Activated CD4-positive, alpha-beta T cell treated with anti-CD3 and anti-CD28 coated beads, Interleukin-2, Interleukin-6, amounts not matched to agents 100 ng/mL and 50 ng/mL, durations not matched to agents 16 hours and 8 hours (primary cell): Measurements from ENCODE around the gene CNTNAP1.

ENCODE experiments used
- DNase-seq: peaks from one replicate; pipeline ENCODE4 v3.0.0-alpha.2; 2020

Gene CNTNAP1

DNA sequence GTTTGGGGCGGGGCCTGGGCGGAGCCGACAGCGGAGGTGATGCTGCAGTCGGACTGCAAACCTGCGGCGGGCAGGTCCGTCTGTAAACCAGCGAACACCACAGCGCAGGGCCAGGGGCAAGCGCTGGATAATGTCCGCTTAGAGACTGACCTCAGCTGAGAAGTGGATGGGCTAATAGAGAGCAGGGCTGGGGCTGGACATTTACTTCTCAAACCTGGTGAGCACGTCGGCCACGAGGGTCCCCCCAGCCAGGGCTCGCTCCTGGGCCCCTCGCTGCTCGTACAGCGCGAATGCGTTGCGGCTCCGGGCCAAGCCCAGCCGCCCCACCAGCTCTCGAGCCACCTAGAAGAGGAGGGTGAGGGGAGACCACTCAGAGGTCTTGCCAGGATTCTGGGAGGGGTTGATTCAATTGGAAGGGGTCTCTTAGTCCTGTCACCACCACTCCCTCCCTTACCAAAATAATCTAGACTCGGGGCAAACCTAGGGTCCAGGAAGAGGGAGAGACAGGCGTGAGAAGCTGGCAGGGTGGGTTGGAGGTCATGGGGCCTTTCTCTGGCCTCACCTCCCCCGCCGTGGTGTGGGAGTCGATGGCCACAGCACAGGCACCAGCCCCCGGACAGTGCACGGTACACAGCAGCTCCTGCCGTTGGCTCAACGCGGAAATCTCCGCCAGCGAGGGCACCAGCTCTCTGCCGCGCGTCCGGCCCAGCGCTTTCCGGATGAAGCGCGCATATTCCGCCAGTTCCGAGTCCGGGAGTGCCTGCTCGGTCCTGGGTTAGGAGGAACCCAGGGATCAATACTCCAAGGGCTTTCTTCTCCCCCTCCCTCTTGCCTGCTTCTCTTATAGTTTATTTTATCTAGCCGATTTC is 11.3 kb upstream of the CNTNAP1 start:
- no peak for DNase-seq

DNA sequence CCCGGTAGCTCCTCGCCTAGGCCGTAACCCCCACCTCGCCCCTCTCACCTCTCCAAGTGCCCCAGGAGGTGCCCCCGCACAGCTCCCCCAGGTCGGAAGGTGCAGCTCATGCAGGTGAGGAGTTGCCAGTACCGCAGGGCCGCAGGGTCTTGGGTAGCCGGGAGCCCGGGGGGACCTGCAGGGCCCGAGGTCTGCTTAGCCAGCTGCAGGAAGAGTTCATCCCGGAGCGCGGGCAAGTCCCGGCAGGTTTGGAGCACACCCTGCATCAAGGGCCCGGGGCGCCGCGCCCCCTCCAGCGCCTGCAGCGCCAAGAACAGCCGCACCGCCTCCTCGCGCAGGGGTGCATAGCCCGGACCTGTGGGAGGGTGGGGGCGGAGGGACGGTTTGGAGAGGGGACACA is 10.3 kb upstream of the CNTNAP1 start:
- no peak for DNase-seq

DNA sequence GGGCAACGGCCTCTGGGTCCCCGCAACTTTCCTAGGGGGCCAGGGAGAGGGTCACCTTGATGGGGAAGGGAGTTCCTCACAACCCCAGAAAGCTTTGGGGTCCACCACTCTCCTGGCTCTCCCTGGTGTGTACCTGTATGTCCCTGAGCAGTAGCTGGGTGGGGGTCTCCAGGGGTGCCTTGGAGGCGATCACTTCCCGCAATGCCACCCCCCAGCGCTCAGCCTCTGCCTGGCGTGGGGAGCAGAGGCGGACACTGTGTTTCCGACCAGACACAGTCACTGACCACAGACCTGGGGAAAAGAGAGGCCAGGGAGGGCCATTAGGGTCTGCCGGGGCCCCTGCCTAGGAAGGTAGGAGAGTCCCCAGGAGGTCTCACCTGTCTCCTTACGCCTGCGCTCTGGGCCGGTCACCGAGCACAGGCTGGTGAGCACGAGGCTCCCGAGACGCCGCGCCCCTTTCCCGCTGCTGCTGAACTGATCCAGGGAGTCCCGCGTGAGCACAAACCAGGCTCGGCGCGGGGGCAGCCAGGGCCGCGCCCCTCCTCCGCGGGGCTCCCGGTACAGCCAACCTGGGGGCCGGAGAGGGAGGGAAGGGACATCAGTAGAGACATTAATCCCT is 9.0 kb upstream of the CNTNAP1 start:
- DNase-seq = no peak

DNA sequence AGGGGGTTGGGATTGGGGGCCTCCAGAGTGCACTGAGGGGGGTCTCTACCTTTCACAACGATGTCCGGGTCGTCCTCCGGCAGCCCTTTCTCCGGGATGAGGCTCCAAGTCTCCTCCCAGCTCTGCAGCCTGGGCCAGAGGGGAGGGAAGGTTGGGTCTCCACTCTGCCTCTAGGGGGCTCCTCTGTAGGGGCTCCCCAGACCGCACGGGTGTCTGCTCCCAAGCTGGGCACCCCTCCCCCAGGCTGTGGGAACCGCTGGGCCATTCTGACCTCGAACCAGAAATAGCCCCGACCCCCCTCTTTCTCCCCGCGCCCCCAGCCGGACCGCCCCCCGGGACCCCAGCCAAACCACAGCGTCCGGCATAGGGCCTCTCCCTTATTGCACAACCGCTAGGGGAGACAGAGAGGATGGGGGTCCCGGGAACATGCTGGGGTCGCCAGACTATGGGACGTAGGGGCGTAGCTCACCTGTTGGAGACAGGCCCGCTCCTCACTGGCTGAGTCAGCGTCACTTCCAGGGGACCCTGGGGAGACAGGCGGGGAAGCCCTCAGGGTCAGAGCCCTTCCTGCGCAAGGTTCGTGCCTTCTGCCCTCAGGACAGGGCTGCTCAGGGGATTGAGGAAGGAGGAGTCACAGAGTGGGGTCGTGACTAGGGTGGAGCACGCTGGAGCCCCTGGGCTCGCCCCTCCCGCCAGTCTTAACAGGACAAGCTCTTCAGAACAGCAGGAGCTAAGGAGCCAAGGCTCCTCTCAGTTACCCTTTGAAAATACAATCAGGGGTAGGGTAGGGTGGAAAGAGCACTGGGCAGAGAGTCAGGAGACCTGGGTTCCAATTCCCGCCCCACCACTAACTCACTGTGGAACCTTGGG is 8.2 kb upstream of the CNTNAP1 start:
- DNase-seq = peak; percentile 48

DNA sequence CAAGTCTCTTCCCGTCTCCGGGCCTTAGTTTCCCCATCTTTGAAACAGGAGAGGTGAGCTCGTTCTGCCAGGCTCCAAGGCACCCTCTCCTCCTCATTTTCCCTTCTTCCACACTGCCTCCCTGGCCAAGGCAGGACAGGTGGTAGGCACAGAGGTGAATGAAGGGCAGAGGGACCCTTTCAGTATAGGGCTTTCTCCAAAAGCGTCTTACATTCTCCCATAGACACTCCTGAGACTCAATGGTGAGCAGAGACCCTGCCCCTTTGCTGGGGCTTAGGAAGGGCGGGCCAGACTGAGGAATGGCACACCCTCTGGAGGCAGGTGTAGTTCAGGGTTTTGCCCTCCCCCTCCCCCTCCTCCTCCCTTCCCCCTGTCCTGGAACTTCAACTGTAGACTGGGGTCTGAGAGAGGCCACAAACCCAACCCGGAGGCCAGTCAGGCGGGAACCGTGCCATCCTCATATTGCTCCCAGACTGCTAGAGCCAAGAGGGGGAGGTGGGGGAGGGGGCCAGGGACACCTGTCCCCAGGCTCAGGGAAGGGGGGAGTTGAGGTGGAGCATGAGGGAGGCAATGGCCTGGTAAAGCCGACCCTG is 7.5 kb upstream of the CNTNAP1 start:
- no peak for DNase-seq

DNA sequence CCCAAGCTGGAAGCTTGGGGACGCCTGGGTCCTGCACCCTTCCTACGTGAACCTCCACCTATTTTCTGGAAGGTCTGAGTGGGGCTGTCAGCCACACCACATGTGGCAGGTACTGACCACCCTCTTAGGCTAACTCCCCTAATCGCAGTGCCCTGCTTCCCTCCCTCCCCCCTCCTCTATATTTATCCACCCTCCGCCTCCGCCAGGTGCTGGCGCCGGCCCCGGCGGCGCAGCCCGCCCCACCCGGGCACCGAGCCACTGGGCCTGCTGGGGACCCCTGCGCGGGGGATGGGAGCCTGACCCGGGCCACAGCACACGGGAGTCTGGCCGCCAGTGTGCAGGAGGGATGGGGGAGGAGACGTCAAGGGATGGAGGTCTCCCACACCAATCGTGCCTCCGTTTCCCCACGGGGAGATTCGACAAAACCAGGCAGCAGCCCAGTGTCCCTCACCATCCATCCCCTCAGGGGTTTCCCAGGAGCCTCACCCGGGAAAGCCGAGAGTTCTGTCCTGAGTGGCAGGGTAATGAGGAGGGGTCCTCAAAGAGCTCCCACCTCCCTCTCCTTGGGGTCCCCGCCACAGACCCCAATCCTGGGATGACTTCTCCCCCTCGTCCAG is 6.9 kb upstream of the CNTNAP1 start:
- no peak for DNase-seq

DNA sequence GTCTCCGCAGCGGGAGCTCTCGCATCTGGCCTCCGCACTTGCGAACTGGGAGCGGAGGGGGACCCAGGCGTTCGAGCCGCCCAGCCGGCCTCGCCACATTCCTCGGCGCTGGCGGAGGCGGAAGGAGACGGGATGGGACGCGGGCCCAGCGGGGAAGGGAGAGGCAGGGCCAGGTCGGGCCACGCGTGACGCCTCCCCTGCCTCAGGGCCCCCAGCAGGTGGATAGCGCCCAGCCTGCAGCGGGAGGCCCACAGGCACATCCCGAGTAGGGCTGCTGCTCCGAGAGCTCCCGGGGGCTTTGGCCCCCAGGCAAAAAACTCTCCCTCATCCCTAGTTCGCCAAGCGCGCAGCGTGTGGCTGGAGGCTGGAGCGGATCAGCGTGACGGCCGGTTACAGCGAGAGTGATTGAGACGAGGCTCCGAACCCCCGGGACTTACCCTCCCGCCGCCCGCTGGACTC is 6.3 kb upstream of the CNTNAP1 start:
- no peak for DNase-seq

DNA sequence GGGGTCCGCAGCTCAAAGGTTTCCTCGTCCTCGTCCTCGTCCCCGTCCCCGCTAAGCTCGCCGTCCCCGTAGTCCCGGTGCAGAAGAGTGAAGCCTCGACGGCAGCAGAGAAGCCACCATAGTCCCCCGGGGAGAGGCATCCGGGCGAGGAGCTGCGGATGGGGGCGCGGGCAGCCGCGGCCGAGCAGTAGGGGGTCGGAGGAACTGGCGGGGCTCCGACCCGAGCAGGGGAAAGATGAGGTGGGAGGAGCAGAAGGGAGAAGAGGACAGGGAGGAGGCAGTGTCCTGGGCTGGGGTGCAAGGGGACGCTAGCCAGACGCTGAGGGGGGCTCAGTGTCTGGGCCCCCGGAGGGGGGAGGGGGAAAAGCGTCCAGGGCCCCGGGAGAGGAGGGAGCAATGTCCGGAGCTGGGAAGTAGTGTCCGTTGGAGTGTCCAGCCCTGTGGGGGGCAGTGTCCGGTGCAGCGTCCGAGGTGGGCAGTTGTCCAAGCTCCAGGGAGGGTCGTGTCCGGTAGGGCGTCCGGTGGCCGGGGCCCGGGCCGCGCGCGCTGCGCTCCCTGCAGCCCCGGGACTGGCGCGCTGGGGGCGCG is 5.8 kb upstream of the CNTNAP1 start, which contains the start of gene PLEKHH3:
Gene PLEKHH3, minus strand, starts transcription at position 571 of the 588 bp plus-strand sequence. Its CDS starts 431 bp downstream, at position 140.
- no peak for DNase-seq

DNA sequence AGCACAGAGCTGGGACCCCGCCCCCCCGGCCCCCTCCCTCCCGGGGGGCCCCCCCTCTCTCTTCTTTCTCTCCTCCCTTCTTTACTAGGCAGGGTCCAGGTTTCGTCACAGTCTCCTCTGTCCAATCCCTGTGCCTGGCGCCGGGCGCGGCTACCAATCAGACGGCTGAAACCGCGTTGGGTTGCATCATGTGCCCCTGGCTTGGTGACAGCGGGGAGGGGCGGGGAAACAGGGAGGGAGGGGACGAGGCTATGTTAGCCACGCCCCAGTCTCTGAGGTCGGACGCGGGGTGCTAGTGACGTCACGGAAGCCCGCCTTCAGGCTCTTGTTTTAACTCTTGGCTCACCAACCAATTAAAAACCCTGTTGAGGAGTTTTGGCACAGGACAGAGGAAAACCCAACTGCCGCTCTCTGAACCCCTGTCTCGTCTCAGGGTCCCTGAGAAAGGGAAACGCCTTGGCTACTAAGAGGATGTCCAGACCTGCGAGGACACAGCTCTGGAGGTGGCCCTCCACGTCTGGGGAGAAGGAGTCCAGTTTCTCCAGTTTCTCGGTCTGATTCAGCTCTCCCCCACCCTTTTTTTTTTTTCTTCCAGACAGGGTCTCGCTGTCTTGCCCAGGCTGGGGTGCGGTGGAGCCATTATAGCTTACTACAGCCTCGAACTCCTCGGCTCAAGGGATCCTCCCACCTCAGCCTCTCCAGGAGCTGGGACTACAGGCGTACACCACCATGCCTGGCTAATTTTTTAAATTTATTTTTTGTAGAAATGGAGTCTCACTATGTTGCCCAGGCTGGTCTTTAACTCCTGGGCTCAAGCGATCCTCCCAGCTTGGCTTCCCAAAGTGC is 5.1 kb upstream of the CNTNAP1 start:
- peak; percentile 99 for DNase-seq

DNA sequence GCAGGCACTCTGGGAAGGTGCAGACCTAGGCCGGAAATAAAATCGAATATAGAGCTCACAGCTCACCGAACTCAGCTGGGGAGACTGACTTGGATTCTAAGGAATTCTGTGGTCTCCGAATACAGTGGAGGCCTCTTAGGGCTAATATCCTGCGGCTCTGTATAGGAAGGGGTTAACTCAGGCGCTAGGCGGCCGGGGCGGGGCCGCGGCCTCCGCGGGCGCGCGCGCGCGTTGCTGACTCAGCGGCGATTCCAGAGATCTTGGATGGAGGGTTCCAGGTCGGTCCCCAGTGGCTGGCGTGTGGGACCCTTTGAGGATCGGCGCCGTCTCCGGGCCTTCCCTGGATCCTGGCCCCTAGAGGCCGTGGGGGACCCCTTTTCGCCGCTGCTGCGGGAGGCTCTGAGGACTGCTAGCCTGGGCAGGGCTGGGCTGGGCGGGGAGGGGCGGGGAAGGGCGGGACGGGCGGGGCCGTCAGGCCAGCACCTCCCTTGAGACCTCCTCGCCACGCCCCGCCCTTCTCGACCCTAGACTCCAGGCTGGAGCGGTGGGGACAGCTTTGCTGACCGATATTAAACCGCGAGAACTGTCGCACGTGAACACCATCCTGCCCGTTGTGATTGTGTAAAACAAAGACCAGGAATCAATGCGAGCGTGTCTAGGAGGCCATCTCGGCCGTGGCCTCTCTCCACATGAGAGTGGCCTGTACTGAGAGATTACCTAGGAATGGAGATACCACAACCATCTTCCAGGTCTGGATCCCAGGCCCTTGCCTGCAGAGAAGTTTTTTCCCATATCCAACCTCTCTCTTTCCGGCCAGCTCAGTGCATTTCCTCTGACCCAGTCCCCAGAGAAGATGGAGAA is 4.2 kb upstream of the CNTNAP1 start:
- DNase-seq = peak; percentile 81

DNA sequence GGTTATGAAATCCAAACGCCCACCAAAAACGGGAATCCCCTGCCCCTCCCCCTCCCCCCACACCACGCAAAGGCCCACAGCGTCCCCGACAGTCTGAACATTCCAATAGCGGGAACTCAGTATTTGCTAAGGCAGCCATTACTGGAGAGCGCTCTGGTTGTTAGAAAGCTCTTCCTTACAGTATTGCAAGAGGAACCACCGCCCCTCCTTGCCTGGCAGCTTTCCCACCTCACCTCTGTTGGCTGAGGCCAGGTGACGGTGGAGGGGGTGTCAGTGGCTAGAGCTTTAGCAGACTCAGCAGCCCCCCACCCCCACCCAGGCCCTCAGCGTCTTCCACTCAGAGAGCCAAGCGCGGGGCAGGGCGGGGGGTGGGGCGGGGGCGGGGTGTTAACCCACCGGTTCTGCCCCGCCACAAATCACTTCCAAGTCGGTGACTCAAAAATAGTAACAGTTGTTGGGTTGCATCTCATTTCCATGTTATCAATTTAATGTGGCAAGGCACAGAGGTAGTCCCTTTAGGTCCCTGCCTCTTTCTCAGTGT is 3.3 kb upstream of the CNTNAP1 start:
- DNase-seq = peak; percentile 63

DNA sequence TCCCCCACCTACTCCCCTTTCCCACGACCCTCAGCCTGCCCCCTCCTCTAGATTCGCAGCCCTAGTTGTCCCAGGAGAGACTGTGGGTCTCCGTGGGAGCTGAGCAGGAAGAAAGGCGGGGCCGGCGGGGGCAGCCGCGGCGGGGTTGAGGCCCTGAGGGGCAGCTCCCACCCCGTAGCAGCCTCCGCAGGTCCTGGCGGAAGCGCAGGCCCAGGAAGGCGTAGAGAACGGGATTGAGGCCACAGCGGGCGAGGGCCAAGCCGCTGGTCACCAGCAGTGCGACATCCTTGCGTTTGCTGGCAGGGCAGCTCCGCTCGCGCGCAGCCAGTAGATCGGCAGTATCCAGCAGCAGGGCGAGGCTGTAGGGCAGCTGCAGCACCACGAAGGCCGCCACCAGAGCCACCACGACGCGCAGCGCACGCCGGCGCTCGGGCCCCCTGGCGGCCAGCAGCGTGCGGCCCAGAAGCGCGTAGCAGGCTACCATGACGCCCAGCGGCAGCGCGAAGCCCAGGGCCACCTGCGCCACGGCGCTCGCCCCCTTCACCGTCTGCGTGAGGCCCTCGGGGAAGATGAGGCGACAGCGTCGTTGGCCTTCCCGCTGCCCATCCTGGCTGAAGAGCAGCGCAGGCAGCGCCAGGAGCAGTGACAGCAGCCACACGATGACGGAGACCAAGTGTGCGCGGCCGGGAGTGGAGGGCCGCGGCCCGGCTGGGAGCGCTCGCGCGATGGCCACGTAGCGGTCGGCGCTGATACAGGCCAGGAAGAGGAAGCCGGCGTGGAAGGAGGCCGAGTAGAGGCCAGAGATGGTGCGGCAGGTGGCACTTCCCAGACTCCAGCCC is 2.6 kb upstream of the CNTNAP1 start:
- peak; percentile 84 for DNase-seq

DNA sequence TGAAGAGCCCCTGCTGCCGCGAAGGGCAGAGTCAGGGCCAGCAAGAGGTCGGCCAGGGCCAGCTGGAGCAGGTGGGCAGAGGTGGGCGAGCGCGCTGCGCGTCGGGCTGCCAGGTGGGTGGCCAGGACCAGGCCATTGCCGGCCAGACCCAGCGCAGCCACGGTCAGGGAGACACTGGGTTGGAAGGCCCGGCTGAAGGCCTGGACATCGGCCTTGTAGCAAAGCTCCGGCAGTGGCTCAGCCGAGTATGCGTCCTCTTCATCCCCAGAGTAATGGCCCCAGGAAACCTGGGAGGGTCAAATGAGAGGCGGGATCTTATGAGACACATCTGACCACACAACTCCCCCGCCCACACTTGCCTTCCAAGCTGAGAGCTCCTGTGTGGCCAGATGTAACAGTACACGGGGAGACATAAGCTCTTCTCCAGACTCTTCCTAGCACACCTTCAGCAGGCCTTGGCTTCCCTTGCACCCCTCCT is 2.0 kb upstream of the CNTNAP1 start:
- no peak for DNase-seq

DNA sequence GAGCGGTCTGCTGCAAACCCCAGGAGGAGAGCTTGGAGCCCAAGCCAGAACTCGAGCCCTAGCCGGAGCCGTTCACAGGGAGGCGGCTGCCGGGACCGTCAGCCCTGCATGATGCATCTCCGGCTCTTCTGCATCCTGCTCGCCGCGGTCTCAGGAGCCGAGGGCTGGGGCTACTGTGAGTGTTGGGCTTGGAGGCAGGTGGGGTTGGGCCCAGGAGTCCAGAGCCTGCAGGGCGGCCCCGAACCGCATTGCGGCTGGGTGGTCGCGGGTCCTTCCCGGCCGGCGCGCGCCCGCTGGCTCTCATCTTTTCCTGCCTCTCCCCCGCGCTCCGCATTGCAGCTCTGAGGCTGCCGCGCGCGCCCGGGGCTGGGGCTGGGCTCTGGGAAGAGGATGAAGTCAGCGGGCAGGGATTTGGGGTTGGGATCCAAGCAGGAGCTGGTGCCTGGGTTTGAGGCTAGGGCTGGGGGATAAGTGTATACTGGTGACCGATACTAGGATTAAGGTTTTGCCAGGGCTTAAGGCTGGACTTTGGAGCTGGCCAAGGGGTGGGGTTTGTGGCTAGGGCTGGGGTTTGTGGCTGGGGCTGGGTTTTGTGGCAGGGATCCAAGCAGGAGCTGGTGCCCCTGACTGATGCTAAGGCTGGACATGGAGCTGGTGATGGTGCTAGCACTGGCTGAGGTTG is 532 bp downstream of the CNTNAP1 start:
- no peak for DNase-seq

DNA sequence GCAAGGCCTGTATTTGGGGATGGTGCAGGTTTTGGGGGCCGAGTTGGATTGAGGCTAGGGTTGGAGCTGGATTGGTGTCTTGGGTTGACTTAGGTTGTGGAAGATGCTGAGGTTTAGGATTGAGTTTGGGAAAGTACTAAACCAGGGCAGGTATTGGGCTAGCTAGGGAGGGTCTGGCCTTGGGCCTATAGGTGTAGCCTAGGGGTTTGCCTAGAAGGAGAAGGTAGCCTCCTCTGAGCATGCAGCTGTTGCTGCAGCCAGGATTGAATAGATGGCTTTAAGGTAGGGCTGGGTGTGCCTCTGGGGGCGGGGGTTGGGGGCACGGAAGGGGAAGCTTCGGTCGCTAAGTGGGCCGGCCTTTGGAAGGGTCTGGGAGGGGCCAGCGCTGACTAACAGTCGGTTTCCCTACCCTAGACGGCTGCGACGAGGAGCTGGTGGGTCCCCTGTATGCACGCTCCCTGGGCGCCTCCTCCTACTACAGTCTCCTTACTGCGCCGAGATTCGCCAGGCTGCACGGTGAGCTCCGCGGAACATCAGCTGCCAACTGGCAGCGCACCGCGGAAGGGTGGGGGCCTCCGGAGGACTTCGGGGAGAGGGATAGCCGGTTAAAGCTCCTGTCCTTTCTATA is 1.2 kb downstream of the CNTNAP1 start:
- DNase-seq = no peak

DNA sequence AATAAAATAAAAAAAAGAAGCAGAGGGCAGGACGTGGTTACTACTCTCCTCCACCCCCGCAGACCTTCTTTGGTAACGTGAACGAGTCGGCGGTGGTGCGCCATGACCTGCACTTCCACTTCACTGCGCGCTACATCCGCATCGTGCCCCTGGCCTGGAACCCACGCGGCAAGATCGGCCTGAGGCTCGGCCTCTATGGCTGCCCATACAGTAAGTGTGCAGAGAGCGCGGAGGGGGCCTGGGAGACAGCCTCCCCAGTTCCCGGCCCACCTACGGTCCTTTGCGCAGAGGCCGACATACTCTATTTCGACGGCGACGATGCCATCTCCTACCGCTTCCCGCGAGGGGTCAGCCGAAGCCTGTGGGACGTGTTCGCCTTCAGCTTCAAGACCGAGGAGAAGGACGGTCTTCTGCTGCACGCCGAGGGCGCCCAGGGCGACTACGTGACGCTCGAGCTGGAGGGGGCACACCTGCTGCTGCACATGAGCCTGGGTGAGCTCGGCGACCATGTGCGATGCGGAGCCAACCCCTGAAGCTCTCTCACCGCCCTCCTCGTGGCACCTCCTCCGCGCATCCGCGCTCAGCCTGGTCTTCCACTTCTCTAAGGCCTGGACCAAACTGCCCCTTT is 2.7 kb downstream of the CNTNAP1 start:
- DNase-seq = no peak

DNA sequence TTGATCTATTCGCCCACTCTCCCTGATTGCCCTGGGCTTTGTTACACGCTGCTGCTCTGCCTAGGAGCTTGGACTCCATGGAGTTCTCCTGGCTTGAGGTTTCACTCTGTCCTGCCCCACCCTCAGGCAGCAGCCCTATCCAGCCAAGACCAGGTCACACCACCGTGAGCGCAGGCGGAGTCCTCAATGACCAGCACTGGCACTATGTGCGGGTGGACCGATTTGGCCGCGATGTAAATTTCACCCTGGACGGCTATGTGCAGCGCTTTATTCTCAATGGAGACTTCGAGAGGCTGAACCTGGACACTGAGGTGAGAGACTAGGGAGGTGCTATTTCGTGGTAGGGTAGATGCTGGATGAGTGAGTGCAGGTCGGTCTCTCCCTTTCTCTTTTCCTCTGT is 3.5 kb downstream of the CNTNAP1 start:
- DNase-seq = no peak
